Measurements from ENCODE around the gene KRTCAP3.
"Not testable (repeated sequence)": the region's sequence is repeated elsewhere in the genome, so short reads cannot be mapped to it uniquely, and the experiment has no call there.

Gene KRTCAP3

GRCh38 chr2:27441958-27442919 is at the start of gene KRTCAP3:
TSS of gene KRTCAP3 (plus strand) at chr2:27442381. CDS start at chr2:27442413, 32 bp downstream.
- DNase-seq = no peak

GRCh38 chr2:27393225-27393624 is 49.0 kb upstream of the KRTCAP3 start:
- no peak for DNase-seq

- no peak for DNase-seq
Observed at GRCh38 chr2:27398962-27399361, 43.2 kb upstream of the KRTCAP3 start.

GRCh38 chr2:27400348-27401135 is 41.6 kb upstream of the KRTCAP3 start:
- no peak for DNase-seq

GRCh38 chr2:27407798-27408491 is 34.2 kb upstream of the KRTCAP3 start:
- DNase-seq = no peak

- DNase-seq = no peak
Observed at GRCh38 chr2:27408601-27409320, 33.4 kb upstream of the KRTCAP3 start.

- DNase-seq = peak; percentile 68
Observed at GRCh38 chr2:27409321-27410073, 32.7 kb upstream of the KRTCAP3 start, which contains the start of gene PPM1G. TSS of gene PPM1G (minus strand) at chr2:27409591. CDS start at chr2:27409422, 169 bp downstream.

- DNase-seq = no peak
Observed at GRCh38 chr2:27412419-27413152, 29.6 kb upstream of the KRTCAP3 start.

- no peak for DNase-seq
Observed at GRCh38 chr2:27416151-27416550, 26.0 kb upstream of the KRTCAP3 start.

- no peak for DNase-seq
Observed at GRCh38 chr2:27420996-27421395, 21.2 kb upstream of the KRTCAP3 start.

GRCh38 chr2:27421660-27422250 is 20.4 kb upstream of the KRTCAP3 start:
- DNase-seq = no peak

- DNase-seq = no peak
Observed at GRCh38 chr2:27422958-27423357, 19.2 kb upstream of the KRTCAP3 start.

- DNase-seq = not testable (repeated sequence)
Observed at GRCh38 chr2:27425039-27425438, 17.1 kb upstream of the KRTCAP3 start.

GRCh38 chr2:27427863-27428212 is 14.3 kb upstream of the KRTCAP3 start:
- no peak for DNase-seq

- peak; percentile 60 for DNase-seq
Observed at GRCh38 chr2:27428213-27428977, 13.8 kb upstream of the KRTCAP3 start, which contains the start of gene NRBP1. TSS of gene NRBP1 (plus strand) at chr2:27428631. CDS start at chr2:27433274, 4,643 bp downstream.

- no peak for DNase-seq
Observed at GRCh38 chr2:27428978-27429541, 13.1 kb upstream of the KRTCAP3 start.

- no peak for DNase-seq
Observed at GRCh38 chr2:27431395-27431794, 10.8 kb upstream of the KRTCAP3 start.

GRCh38 chr2:27435628-27436027 is 6.6 kb upstream of the KRTCAP3 start:
- no peak for DNase-seq

All from NCI-H187 treated with DMSO at 0.1 percent for 48 hours (cell line).